IPS-18c (cell line): ENCODE measurements around the gene HRH2.

Experiments
- H3K4me3 ChIP-seq: 2 replicates; pipeline ENCODE4 v1.7.0; 2013; ENCODE audit warnings: low read depth, mild to moderate bottlenecking, low read length, moderate library complexity; ENCODE audit not compliant: insufficient read depth
- H3K9me3 ChIP-seq: one replicate; pipeline ENCODE4 v1.6.1; 2013; ENCODE audit warnings: mild to moderate bottlenecking, low read length, moderate library complexity; ENCODE audit not compliant: control insufficient read depth, insufficient read depth

Gene HRH2

GRCh38 chr5:175735701-175736100, 77.8 kb downstream of the HRH2 start:
- Histone ChIP-seq H3K9me3 (no peaks in the 10 kb centered on the region), H3K4me3 (no peak overlapping the region)

DNA sequence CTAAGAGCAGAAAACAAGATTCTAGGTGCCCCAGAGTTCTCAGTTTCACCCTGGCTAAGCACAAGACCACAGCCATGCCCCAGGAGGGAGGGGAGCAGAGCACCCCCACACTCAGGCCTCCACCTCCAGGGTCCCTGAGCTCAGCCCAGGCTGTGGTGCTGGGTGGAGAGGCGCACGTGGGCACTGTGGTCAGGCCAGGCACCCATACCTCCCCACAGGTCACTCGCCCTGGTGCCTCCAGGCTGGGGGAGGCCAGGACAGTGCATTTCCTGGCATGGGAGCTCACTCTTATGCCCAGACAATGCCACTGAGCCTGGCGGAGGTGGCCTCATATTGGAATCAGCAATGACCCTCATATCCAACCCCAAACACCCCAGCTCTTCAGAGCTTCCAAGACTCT, 78.8 kb downstream of the HRH2 start:
- no peak overlapping the region for H3K4me3 ChIP-seq
- peaks cover 1% of the 10 kb centered on the region for H3K9me3 ChIP-seq

DNA sequence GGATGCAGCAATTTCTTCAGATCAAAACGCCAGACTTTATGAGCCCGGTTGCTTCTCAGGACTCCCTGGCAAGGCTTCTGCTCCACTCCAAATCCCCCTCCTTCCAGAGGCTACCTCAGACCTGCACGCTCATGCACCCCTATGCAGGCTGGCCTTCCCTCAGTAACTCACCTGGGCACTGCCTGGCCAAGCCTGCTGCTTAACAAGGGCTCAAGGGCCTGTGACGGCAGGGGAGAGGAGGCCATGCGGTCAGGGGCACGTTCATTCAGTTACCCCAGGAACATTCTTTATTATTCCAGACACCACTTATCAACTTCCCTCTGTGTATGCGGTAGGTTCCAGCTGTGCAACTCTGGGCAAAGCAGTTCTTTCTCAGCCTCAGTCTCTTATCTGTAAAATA, 79.6 kb downstream of the HRH2 start:
- Histone ChIP-seq H3K9me3 (peaks cover 2% of the 10 kb centered on the region), H3K4me3 (no peak overlapping the region)

DNA sequence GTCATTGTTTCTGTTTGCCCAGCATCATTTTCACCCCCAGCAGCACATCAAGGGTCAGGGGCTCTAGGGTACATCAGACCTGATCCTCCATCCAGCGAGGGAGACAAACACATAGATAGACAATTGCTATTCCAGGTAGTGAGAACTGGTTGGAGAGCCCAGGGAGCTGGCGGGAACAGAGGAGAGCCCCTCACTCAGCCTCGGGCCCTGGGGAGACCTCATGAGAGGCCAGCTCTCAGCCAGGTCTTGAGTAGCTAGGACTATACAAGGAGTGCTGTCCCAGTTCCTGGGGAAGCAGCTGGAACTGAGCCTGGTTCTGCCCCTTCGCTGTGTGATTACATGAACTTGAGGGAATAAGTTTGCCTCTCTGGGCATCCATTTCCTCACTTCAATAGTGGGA, 80.3 kb downstream of the HRH2 start:
- peaks cover 2% of the 10 kb centered on the region for H3K9me3 ChIP-seq
- H3K4me3 ChIP-seq: no peak overlapping the region

GRCh38 chr5:175738602-175739133, 80.8 kb downstream of the HRH2 start:
- Histone ChIP-seq H3K9me3 (peaks cover 2% of the 10 kb centered on the region), H3K4me3 (no peak overlapping the region)

DNA sequence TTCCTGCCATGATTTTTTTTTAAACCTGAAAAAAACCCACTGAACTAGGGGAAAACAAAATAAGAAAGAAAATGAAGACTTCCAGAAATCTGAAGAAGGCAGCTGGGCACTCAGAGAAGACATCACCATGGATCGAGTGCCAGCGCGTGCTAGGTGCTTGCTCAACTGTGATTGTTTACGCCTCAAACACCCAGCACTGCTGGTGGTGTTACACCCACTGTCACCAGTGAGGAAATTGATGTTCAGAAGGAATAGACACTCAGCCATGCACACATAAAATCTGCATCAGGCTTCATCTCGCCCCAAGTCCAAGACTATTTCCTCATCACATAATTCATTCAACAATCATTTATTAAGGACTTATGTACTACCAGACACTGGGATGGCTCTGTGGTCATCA, 82.1 kb downstream of the HRH2 start:
- H3K9me3 ChIP-seq: peaks cover 2% of the 10 kb centered on the region
- H3K4me3 ChIP-seq: no peak overlapping the region

- H3K9me3 ChIP-seq: peaks cover 2% of the 10 kb centered on the region
- H3K4me3 ChIP-seq: no peak overlapping the region
These were observed 83.7 kb downstream of the HRH2 start for GRCh38 chr5:175741556-175741955.

- Histone ChIP-seq H3K4me3 (no peak overlapping the region), H3K9me3 (peaks cover 2% of the 10 kb centered on the region)
These were observed 84.6 kb downstream of the HRH2 start for GRCh38 chr5:175742290-175742994.

- Histone ChIP-seq H3K4me3 (no peak overlapping the region), H3K9me3 (peaks cover 2% of the 10 kb centered on the region)
These were observed 85.9 kb downstream of the HRH2 start for GRCh38 chr5:175743676-175744210.

GRCh38 chr5:175745210-175745609, 87.3 kb downstream of the HRH2 start:
- Histone ChIP-seq H3K9me3 (peaks cover 4% of the 10 kb centered on the region), H3K4me3 (no peak overlapping the region)

DNA sequence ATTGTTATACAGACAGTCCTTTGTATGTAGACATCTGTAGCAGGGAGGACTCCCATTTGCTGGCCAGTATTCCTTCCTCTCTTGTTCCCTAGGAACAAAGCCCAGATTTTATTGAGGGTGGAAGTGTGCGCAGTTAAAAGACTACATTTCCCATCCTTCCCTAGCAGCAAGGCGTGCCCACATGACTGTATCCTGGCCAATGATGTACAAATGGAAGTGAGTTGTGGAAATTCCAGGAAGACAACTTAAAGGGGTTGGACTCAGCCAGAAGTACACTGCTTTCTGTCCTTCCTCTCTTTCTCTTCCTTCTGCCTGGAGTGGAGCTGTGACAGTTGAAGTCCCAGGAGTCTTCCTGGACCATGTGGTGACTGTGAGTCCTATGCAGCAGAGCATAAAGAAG, 89.0 kb downstream of the HRH2 start:
- H3K9me3 ChIP-seq: peaks cover 2% of the 10 kb centered on the region
- H3K4me3 ChIP-seq: no peak overlapping the region

- peaks cover 2% of the 10 kb centered on the region for H3K9me3 ChIP-seq
- H3K4me3 ChIP-seq: no peak overlapping the region
These were observed 89.7 kb downstream of the HRH2 start for GRCh38 chr5:175747539-175748060.

- H3K9me3 ChIP-seq: peaks cover 2% of the 10 kb centered on the region
- no peak overlapping the region for H3K4me3 ChIP-seq
These were observed 90.8 kb downstream of the HRH2 start for GRCh38 chr5:175748650-175749049.

DNA sequence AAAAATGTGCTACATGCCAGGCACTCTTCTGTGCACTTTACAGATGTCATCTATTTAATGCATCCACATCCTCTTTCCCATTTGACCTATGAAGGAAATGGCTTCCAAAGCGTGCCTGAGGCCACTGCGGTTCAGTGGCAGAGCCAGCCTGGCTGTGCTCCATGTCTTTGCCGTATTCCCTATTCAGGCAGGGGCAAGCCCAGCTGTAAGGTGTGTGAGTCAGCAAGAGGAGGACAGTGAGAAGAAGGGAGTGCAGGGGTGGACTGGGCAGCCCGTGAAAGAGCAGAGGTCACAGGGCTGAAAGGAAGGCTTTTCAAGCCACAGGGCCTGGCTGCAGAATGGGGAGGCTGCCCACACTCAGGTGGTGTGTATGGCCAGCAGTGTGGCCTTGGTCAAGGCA, 91.7 kb downstream of the HRH2 start:
- H3K4me3 ChIP-seq: no peak overlapping the region
- H3K9me3 ChIP-seq: peaks cover 2% of the 10 kb centered on the region

DNA sequence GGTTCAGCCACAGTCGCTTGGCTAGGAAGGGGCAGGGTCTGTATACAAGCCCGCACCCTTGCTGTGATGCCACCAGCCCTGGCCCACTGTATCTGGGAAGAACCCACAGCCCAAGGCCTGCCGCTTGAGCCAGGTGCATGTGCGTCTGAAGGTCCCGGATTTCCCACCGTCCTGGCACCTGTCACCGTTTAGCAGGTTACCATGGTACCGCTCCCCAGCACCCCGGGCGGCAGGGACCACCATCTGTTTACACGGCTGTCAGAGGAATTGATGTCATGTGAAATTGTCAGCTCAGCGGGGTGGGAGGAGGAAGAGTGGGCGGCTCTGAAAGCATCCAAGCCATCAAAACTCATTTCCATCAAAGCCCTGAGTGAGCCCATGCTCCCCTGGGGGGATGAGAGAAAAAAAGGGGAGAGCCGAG, 92.7 kb downstream of the HRH2 start:
- Histone ChIP-seq H3K4me3 (no peak overlapping the region), H3K9me3 (peaks cover 2% of the 10 kb centered on the region)

GRCh38 chr5:175751369-175751768, 93.5 kb downstream of the HRH2 start:
- Histone ChIP-seq H3K9me3 (peaks cover 2% of the 10 kb centered on the region), H3K4me3 (no peak overlapping the region)

DNA sequence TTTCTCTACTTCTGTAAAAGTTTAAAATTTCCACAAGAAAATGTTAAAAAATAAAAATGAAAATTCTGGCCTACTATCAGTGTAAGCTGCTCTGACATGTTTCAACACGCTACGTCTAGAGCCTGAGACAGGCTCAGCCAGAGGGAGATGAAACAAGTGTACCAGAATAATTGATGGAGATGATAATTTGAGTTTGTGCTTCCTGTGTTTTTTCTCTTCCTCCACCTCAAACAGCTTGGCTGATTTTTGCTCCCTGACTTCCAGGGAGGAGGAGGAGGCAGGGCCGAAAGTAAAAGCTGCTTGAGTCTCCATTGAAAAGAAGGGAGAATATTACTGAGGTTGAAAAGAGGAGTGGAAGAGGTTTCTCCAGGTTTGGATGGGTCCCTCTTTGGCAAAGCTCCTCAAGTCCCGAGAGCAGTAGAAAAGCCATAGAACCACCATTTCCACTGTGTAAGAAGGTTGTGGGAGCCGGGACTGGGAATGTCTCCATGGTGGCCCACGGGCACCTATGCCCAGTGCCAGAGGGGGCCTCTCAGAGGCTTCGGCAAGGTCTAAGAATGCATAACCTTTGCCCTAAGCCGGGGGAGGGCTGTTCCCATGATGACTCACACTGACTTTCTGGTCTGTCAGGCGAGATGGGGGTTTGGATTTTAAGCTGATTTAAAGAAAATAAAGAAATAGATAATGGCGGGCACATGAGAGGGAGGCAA, 95.1 kb downstream of the HRH2 start:
- no peak overlapping the region for H3K4me3 ChIP-seq
- H3K9me3 ChIP-seq: peaks cover 2% of the 10 kb centered on the region
